Activated CD4-positive, alpha-beta T cell treated with anti-CD3 and anti-CD28 coated beads, Interleukin-2, amount 10 ng/mL, durations not matched to agents 7 days and 5 days (primary cell): ENCODE measurements around the gene UBE2G1. TPM values are rescaled to one million over a fixed set of nuclear protein-coding genes. Genes with fewer than 3 reads are reported as not detected.

Experiments
- CTCF ChIA-PET: fragments of 350-600 bp; sonication (Branson Sonifier 250); formaldehyde crosslinking; loops from one replicate; lab custom pipeline; 2021; ENCODE audit warnings: antibody characterized with exemption; lab: Charles Lee
- POLR2A ChIA-PET: fragments of 350-600 bp; sonication (Branson Sonifier 250); formaldehyde crosslinking; loops from one replicate; lab custom pipeline; 2021; ENCODE audit warnings: antibody characterized with exemption; lab: Charles Lee
- DNase-seq: peaks from one replicate; pipeline ENCODE4 v3.0.0-alpha.2; 2020
- H3K27ac Mint-ChIP-seq: one replicate; pipeline ENCODE4 v1.8.0; 2021; ENCODE audit warnings: mild to moderate bottlenecking, moderate library complexity, mixed read lengths
- H3K27me3 Mint-ChIP-seq: one replicate; pipeline ENCODE4 v1.8.0; 2021; ENCODE audit warnings: mixed read lengths
- H3K36me3 Mint-ChIP-seq: one replicate; pipeline ENCODE4 v1.8.0; 2021; ENCODE audit warnings: low read depth, mixed read lengths
- H3K4me1 Mint-ChIP-seq: one replicate; pipeline ENCODE4 v1.8.0; 2021; ENCODE audit warnings: mixed read lengths
- H3K4me3 Mint-ChIP-seq: one replicate; pipeline ENCODE4 v1.8.0; 2021; ENCODE audit warnings: mild to moderate bottlenecking, moderate library complexity, mixed read lengths
- H3K9me3 Mint-ChIP-seq: one replicate; pipeline ENCODE4 v1.8.0; 2021; ENCODE audit warnings: mixed read lengths
- total RNA-seq, 2 experiments: library from RNA; stranded (reverse); gene quantifications; one replicate each; pipeline ENCODE4 v1.2.3, GENCODE V29; 2021

Gene UBE2G1
- total RNA-seq, 2 experiments from 2014 or later: 51.6 to 56.7 TPM

DNA sequence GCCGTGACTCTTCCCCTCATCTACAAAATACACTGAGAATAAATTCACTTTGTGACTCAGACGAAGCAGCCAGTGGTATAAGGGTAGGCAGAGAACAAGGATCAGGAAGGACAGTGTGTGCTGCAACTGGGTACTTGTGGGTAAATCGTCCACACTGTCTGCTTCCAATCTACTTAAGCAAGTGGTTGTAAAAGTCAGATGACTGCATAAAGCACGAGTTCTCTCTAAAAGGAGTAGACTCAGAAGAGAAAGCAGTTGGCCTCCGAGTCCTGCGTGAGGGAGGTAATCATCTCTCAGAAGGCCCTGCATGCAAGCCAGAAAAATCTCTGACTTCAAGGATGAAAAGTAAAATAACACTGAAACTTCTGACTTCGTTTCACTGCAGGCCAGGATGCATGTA, 145.8 kb downstream of the UBE2G1 start:
- H3K9me3 Mint-ChIP-seq: no peaks in the 10 kb centered on the region
- H3K4me1 Mint-ChIP-seq: peaks cover 3% of the 10 kb centered on the region
- peak overlapping the region; percentile 31 for H3K27ac Mint-ChIP-seq
- H3K36me3 Mint-ChIP-seq: peaks cover 22% of the 10 kb centered on the region
- no peak for DNase-seq
- no peaks in the 10 kb centered on the region for H3K27me3 Mint-ChIP-seq
- POLR2A ChIA-PET: no interaction called here
- no peak overlapping the region for H3K4me3 Mint-ChIP-seq
- CTCF ChIA-PET: interaction anchor here (0.6 kb wide), 2 partner anchors 21 to 23 kb away, joined by 3 read pairs; no protein-coding TSS in a partner anchor

Other genes starting within 250 kb of the UBE2G1 start
- 10 to 100 TPM; 62.5 to 66.2 TPM for gene ZZEF1, start 223.6 kb downstream of the UBE2G1 start, total RNA-seq
- gene CYB5D2, start 223.5 kb downstream of the UBE2G1 start, total RNA-seq: 1 to 10 TPM; 6.8 to 7.6 TPM
- gene ANKFY1, start 102.7 kb downstream of the UBE2G1 start, total RNA-seq: 10 to 100 TPM; 79.1 to 87.5 TPM
- 1 to 10 TPM; 6.5 to 8.0 TPM for gene SPNS3, start 67.3 kb upstream of the UBE2G1 start, total RNA-seq
- under 1 TPM; 0.25 to 0.29 TPM for gene SPNS2, start 132.2 kb upstream of the UBE2G1 start, total RNA-seq
- 10 to 100 TPM; 58.0 to 59.0 TPM for gene MYBBP1A, start 188.7 kb upstream of the UBE2G1 start, total RNA-seq
- not detected for gene GGT6, start 193.9 kb upstream of the UBE2G1 start, total RNA-seq
- not detected for gene SMTNL2, start 217.9 kb upstream of the UBE2G1 start, total RNA-seq